Hippocampal formation (tissue), 2 donors: ENCODE data around the gene SPON1.
A peak's percentile ranks its signal among the peaks of the same experiment; 100 is the strongest.
"Not testable (repeated sequence)": the region's sequence is repeated elsewhere in the genome, so short reads cannot be mapped to it uniquely, and the experiment has no call there.

ENCODE experiments used
- DNase-seq, 2 donors: peaks; one replicate each; lab custom pipeline; 2025; lab: John Stamatoyannopoulos, UW

Gene SPON1

GRCh38 chr11:13962562-13963168, at the start of gene SPON1:
TSS of gene SPON1 (plus strand) at chr11:13962723. CDS start at chr11:13962905, 182 bp downstream.
- DNase-seq = peak; percentile 30 to 34

- DNase-seq = no peak
Measured at GRCh38 chr11:13917264-13917663, 45.3 kb upstream of the SPON1 start.

GRCh38 chr11:13917904-13918303, 44.6 kb upstream of the SPON1 start:
- no peak for DNase-seq

- DNase-seq = no peak
Measured at GRCh38 chr11:13920756-13921155, 41.8 kb upstream of the SPON1 start.

GRCh38 chr11:13921545-13921944, 41.0 kb upstream of the SPON1 start:
- no peak for DNase-seq

- no peak for DNase-seq
Measured at GRCh38 chr11:13923182-13923581, 39.3 kb upstream of the SPON1 start.

- no peak for DNase-seq
Measured at GRCh38 chr11:13923716-13924650, 38.5 kb upstream of the SPON1 start.

- peak in 1 of 2 donors; percentile 6 for DNase-seq
Measured at GRCh38 chr11:13924801-13925327, 37.7 kb upstream of the SPON1 start.

GRCh38 chr11:13926366-13926765, 36.2 kb upstream of the SPON1 start:
- not testable (repeated sequence) for DNase-seq

- no peak for DNase-seq
Measured at GRCh38 chr11:13926981-13927380, 35.5 kb upstream of the SPON1 start.

GRCh38 chr11:13927481-13927880, 35.0 kb upstream of the SPON1 start:
- DNase-seq = peak; percentile 13 to 21

GRCh38 chr11:13928566-13929251, 33.8 kb upstream of the SPON1 start:
- DNase-seq = no peak

- peak; percentile 29 to 76 for DNase-seq
Measured at GRCh38 chr11:13929395-13929891, 33.1 kb upstream of the SPON1 start.

GRCh38 chr11:13931356-13931755, 31.2 kb upstream of the SPON1 start:
- no peak for DNase-seq

GRCh38 chr11:13937154-13937553, 25.4 kb upstream of the SPON1 start:
- not testable (repeated sequence) for DNase-seq

GRCh38 chr11:13938829-13939228, 23.7 kb upstream of the SPON1 start:
- not testable (repeated sequence) for DNase-seq

- DNase-seq = no peak
Measured at GRCh38 chr11:13939961-13940906, 22.3 kb upstream of the SPON1 start.

- DNase-seq = no peak
Measured at GRCh38 chr11:13940907-13941256, 21.6 kb upstream of the SPON1 start.

- DNase-seq = no peak
Measured at GRCh38 chr11:13941775-13942174, 20.7 kb upstream of the SPON1 start.

GRCh38 chr11:13942378-13942777, 20.1 kb upstream of the SPON1 start:
- DNase-seq = no peak

GRCh38 chr11:13942971-13943381, 19.5 kb upstream of the SPON1 start:
- no peak for DNase-seq
